Islet of Langerhans (tissue), 1 donor: ENCODE data around the gene PKN3.
"Not testable (repeated sequence)": the region's sequence is repeated elsewhere in the genome, so short reads cannot be mapped to it uniquely, and the experiment has no call there.

Experiments
- FAIRE-seq: peaks from one replicate; lab custom pipeline; 2011; peaks lifted over from hg19 to GRCh38; lab: Jason Lieb, UNC

PKN3 gene

DNA sequence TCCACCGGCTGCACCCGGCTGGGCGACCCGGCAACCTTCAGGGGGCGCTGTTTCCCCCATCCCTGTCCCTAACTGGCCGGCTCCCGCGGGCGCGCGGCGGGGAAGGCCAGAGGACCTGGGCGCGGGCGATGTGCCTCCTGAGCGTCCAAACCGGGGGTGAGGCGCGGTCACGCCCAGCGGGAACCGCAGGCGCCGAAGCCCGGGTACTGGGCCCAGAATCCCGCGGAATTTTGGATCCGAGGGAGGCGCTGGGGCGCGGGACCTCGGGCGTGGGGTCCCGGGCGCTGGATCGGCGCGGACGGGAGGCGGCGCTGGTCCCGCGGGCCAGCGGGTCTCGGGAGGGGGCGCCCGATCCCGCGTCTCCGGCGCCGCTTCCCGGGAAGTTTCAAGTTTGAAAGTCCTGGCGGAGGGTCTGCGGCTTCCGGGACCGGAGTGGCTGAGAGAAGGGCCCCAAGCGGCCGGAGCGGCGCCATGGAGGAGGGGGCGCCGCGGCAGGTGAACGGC, at the start of gene PKN3:
Gene PKN3, plus strand, starts transcription at position 59 of the 504 bp plus-strand sequence. Its CDS starts 413 bp downstream, at position 472.
- FAIRE-seq, result no peak

DNA sequence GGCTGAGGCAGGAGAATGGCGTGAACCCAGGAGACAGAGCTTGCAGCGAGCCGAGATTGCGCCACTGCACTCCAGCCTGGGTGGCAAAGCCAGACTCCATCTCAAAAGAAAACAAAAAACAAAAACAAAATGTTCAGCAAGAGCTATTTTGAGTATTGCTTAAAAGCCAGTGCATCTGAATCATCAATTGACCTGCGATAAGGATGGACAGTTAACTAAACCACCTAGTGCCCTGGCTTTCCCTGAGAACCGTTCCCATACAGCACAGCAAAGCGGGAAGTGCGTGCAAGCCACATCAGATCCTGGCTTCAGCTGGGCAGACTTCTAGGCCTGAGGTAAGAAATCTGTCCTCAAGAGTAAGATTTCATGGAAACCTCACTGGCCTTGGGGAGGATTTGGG, 48.4 kb upstream of the PKN3 start:
- no peak for FAIRE-seq

- FAIRE-seq, result no peak
These were observed 47.8 kb upstream of the PKN3 start for GRCh38 chr9:128654481-128654880.

DNA sequence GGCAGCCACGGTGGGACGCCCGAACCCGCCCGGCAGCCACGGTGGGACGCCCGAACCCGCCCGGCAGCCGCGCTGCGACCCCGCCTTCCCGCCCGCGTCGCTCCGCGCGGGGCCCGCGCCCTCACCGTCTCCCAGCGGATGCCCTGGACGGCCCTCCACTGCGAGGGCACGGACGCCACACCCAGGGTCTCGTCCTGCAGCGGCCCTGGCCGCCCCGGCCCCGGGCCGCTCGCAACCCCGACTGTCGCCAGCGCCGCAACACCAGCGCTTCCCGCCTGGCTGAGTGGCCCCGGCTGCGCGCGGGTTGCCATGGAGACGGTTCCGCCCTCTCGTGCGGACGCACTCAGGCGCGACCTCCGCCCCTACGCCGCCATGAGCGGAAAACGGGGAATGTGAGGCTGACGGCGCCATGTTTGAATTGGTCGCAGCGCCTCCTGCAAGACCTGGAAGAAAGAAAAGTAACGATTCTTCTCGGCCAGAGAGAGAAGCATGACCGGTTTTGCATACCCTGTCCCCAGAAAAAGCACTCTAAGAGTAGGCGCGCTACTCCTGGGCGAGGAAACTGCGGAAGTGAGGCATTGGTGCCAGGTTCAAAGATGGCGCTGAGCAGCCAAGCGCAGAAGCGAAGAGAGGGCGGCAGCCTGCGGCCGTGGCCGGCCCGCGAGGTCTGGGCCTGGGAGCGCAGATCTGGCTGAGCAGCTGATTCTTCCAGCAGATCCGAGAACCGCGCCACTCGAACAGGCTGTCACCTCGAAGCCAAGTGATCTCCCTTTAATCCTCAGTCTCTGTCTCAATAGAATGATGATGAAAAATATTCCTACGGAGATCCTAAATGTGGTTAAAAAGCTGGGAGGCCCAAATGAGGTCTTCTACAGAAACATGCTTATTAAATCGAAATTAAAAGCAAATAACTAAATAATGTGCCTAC, 45.6 kb upstream of the PKN3 start, which contains the start of gene DYNC2I2:
Gene DYNC2I2, minus strand, starts transcription at position 432 of the 928 bp plus-strand sequence. Its CDS starts 121 bp downstream, at position 311.
- no peak for FAIRE-seq

DNA sequence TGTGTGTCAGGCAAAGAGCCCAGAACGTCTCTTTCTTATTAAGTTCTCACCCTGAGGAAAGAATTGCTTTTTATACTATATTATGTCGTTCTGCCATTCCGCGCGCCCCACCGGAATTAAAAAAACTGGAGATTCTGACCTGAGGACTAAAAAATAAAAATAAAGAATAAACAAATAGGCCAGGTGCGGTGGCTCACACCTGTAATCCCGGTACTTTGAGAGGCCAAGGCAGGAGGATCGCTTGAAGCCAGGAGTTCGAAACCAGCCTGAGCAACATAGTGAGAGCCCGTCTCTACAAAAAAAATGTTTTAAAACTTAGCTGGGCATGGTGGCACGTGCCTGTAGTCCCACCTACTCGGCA, 45.0 kb upstream of the PKN3 start:
- FAIRE-seq, result no peak

DNA sequence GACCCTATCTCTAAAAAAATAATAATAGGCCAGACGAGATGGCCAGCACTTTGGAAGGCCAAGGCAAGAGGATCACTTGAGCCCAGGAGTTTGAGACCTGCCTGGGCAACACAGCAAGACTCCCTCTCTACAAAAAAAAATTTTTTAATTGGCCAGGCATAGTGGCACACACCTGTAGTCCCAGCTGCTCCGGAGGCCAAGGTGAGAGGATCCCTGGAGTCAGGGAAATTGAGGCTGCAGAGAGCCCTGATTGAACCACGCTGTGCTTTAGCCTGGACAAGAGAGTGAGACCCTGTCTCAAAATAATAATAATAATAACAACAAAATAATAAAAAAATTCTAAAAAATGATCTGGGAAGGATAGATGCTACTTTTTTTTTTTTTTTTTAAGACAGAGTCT, 44.5 kb upstream of the PKN3 start:
- FAIRE-seq, result no peak

DNA sequence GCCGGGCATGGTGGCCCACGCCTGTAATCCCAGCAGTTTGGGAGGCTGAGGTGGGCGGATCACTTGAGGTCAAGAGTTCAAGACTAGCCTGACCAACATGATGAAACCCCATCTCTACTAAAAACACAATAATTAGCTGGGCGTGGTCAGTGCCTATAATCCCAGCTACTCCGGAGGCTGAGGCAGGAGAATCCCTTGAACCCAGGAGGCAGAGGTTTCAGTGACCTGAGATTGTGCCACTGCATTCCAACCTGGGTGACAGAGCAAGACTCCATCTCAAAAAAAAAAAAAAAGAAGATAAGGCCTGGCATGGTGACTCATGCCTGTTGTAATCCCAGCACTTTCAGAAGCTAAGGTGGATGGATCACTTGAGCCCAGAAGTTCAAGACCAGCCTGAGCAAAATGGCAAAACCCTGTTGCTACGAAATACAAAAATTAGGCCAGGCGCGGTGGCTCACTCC, 35.8 kb upstream of the PKN3 start:
- not testable (repeated sequence) for FAIRE-seq

GRCh38 chr9:128669786-128670185, 32.5 kb upstream of the PKN3 start:
- no peak for FAIRE-seq

DNA sequence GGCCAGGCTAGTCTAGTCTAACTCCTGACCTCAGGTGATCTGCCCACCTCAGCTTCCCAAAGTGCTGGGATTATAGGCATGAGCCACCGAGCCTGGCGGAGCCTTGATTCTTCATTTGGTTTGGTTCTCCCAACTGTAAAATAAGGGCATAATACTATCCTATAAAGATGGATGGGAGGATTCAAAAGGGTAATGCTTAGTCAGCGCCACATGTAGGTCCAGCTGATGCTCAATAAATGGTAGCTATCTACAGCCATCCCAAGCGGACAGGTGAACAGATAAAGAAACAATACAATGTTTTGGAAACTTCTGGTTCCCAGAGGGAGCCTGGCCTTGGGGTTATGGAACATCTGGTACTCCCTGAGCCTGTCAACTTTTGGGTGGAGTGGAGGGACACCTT, 26.9 kb upstream of the PKN3 start:
- FAIRE-seq, result no peak

GRCh38 chr9:128677794-128678193, 24.5 kb upstream of the PKN3 start:
- no peak for FAIRE-seq

DNA sequence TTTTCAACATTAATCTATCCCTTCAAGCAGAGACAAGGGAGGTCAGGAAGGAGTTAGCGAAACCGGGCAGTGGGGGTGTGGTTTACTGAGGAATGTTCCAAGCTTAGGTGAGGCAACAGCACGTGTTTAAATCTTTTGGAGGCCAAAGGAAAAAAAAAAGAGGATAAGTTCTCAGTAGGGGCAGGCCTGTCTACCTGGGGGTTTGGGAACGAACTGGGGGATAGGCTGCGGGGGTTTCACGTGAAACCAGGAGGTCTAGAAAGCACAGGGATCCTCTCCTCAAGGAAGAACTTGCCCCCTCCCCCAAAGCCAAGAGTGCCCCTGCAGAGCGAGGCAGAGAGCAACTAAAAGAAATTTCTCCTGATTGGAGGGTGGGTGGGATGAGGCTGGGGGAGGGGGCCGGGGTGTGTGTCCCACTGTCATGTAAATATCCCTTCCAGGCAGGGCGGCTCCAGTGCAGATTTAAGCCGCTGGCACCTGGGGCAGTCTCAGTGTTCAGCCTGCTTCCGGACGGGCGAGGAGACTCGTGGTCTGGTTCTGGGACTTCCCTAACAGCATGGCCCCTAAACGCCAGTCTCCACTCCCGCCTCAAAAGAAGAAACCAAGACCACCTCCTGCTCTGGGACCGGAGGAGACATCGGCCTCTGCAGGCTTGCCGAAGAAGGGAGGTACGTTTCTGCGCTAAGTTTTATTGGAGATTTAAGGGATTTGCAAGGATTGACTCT, 18.8 kb upstream of the PKN3 start:
- FAIRE-seq, result no peak

DNA sequence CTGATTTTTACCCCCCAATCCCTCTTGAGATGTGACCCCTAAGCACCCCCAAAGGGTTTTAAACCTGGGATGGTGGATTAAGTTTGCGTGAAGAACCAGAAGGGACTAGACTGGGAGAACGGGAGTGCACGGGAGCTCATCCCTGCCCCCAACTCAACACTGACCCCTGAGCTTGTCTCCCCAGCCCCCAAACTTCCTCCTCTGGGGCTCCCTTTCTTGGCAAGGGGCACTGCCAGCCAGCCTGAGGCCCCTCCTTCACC, 18.3 kb upstream of the PKN3 start:
- FAIRE-seq, result no peak

DNA sequence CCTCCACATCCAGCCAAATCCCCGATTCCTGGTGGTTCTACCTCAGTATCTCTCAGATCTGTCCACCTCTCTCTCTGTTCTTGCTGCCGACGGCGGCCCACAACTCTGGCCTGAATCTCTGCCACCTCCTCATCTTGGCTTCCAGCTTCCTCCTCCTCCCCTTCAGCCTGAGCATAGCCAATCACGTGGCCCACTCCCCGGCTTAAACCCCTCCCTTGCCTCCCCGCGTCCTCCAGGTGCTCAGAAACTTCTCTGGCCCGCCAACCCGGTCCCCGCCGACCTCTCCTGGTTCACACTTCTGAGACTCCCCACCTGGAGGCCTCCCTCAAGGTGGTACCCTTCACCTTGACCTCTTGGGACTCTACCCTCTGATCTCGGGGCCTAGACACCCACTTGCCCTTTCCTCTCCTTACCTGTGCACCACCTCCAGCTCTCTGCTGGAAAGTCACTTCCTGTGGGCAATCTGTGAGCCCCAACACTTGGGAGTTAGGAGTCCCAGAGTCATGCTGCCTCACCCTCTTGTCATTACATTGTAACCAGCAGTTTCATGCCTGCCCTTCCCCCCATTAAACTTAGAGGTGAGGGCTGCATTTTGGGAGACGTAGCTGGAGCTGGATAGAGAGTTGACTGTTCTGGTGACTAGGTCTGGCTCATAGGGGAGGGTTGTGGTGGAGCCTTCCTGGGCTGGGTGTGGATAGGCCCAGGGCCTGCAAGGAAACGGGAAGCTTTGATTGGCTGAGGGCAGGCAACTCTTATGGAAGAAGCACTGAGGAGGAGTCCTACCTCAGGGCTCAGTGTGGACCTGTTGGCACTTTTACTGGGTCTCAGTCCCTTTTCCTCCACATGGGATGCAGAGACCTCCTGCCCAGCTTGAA, 17.7 kb upstream of the PKN3 start:
- no peak for FAIRE-seq

DNA sequence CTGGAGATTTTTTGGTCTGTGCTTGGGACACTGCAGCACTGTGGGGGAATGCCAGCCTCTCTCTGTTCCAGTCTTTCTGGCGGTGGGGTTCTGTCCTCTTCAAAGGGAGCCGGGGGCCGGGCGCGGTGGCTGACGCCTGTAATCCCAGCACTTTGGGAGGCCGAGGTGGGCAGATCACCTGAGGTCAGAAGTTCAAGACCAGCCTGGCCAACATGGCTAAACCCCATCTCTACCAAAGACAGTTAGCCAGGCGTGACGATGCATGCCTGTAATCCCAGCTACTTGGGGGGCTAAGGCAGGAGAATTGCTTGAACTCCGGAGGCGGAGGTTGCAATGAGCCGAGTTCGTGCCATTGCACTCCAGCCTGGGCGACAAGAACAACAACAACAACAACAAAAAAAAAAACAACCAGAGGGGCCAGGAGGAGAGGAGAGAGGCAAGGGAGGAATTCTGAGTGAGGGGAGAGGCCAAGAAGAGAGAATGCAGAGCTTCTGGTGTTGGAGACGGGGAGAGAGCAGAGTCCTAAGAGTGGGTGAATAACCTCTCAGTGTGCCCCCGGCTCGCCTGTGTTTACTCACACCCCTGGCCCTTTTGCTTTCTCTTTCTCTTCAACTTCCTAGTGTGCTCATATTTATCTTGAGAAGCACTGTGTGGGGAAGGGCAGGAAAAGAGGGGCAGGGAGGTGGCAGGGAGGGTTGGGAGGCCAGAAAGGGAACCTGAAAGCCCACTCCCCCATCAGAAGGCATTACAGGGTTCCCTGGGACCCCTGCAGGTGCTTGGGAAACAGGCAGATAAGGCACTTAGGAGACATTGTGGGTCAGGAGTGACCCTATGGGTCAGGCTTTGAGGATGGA, 16.4 kb upstream of the PKN3 start:
- no peak for FAIRE-seq

GRCh38 chr9:128687453-128687852, 14.8 kb upstream of the PKN3 start:
- FAIRE-seq, result no peak

- no peak for FAIRE-seq
These were observed 13.6 kb upstream of the PKN3 start, which contains the start of gene SET for GRCh38 chr9:128688501-128689292. Gene SET, plus strand, starts transcription at chr9:128689222. Its CDS starts 361 bp downstream, at chr9:128689583.

GRCh38 chr9:128689293-128689774, 13.0 kb upstream of the PKN3 start:
- no peak for FAIRE-seq

DNA sequence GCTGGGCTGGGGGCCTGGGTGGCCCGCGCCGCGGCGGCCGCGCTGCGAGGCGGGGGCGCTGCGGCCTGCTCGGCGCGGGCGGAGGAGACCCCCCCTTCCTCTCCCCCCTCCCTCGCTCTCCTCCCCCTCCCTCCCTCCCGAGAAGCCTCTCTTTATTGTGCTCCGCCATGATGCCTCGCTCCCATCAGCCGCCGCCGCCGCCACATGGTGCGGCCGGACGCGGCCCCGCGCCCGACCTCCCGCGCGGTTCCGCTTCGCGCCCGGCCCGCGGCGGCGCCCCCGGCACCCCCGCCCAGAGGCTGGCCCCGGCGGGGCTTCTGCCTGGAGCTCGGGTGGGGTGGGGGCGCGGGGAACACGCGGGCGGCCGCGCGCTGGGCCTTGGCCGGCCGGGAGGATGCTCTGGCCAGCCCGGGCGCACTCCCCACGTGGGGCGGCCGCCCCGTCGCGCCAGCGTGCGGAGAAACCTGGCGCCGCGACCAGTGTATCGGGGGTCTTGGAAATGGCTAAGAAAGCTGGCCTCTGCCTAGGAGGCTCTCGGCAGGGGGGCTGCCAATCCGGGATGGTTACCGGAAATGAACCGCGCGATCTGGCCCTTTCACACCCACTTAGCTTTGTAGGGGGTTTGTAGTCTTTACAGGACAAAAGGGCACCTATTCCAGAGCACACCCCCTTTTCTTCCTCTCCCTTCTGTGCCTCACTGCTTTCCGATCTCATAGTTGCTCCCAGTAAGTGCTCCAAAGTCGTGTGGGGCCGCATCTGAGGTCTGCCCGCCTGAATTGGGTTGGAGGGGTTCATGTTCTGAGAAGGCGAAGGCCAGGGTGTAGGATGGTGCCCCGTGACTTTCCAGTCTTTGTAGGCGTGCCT, 12.3 kb upstream of the PKN3 start:
- no peak for FAIRE-seq

DNA sequence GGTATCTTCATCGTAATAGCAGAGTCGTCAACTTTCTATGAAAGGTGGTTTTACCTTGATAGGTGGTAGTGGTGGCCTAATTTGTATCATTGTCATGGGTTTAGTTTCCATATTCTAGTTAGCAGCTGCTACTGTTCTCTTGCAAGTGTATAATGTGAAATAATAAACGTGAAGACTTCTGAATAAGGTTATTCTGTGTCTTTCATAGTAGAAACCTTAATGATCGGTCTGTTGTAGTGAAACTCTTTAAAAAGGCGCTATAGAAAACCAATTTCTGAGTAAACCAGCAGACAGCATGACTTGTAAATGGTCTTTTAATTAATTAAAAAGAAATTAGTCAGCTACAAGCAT, 11.6 kb upstream of the PKN3 start:
- no peak for FAIRE-seq
